NCI-H226 (cell line): ENCODE data around the gene ERC1.
"Not testable (repeated sequence)": the region's sequence is repeated elsewhere in the genome, so short reads cannot be mapped to it uniquely, and the experiment has no call there.

Source experiments
- DNase-seq: peaks from one replicate; pipeline ENCODE4 v3.0.0-alpha.2; 2015

Gene ERC1

GRCh38 chr12:1034751-1035457 is 43.9 kb downstream of the ERC1 start:
- DNase-seq = no peak

- DNase-seq = no peak
Observed at GRCh38 chr12:1041478-1041877, 50.5 kb downstream of the ERC1 start.

GRCh38 chr12:1044199-1044598 is 53.2 kb downstream of the ERC1 start:
- DNase-seq = peak; percentile 9

GRCh38 chr12:1044696-1045095 is 53.7 kb downstream of the ERC1 start:
- DNase-seq = peak; percentile 31

- no peak for DNase-seq
Observed at GRCh38 chr12:1046727-1047126, 55.7 kb downstream of the ERC1 start.

GRCh38 chr12:1047898-1048660 is 57.1 kb downstream of the ERC1 start:
- no peak for DNase-seq

- no peak for DNase-seq
Observed at GRCh38 chr12:1050059-1050707, 59.2 kb downstream of the ERC1 start.

GRCh38 chr12:1051672-1052071 is 60.6 kb downstream of the ERC1 start:
- DNase-seq = not testable (repeated sequence)

- no peak for DNase-seq
Observed at GRCh38 chr12:1053690-1054089, 62.7 kb downstream of the ERC1 start.

GRCh38 chr12:1054117-1054870 is 63.3 kb downstream of the ERC1 start:
- DNase-seq = no peak

GRCh38 chr12:1056390-1056789 is 65.4 kb downstream of the ERC1 start:
- no peak for DNase-seq

- no peak for DNase-seq
Observed at GRCh38 chr12:1058423-1058822, 67.4 kb downstream of the ERC1 start.

- no peak for DNase-seq
Observed at GRCh38 chr12:1059162-1059561, 68.1 kb downstream of the ERC1 start.

GRCh38 chr12:1063852-1064251 is 72.8 kb downstream of the ERC1 start:
- no peak for DNase-seq

- no peak for DNase-seq
Observed at GRCh38 chr12:1064317-1064716, 73.3 kb downstream of the ERC1 start.

- no peak for DNase-seq
Observed at GRCh38 chr12:1065629-1066028, 74.6 kb downstream of the ERC1 start.

- DNase-seq = no peak
Observed at GRCh38 chr12:1069846-1070245, 78.8 kb downstream of the ERC1 start.

GRCh38 chr12:1071182-1071581 is 80.2 kb downstream of the ERC1 start:
- DNase-seq = no peak

GRCh38 chr12:1073652-1074051 is 82.6 kb downstream of the ERC1 start:
- peak; percentile 9 for DNase-seq

GRCh38 chr12:1077036-1077803 is 86.2 kb downstream of the ERC1 start:
- DNase-seq = no peak

GRCh38 chr12:1078002-1078401 is 87.0 kb downstream of the ERC1 start:
- peak; percentile 22 for DNase-seq

- DNase-seq = no peak
Observed at GRCh38 chr12:1080520-1081223, 89.6 kb downstream of the ERC1 start.
